HG03520 (cell line): ENCODE data around the gene TCF7L1.
A peak's percentile ranks its signal among the peaks of the same experiment; 100 is the strongest.
"Not testable (repeated sequence)": the region's sequence is repeated elsewhere in the genome, so short reads cannot be mapped to it uniquely, and the experiment has no call there.

ENCODE experiments used
- ATAC-seq: cut with Tn5 transposase; IDR thresholded peaks from one replicate; pipeline ENCODE4 v1.9.1; 2021; ENCODE audit warnings: mild to moderate bottlenecking, moderate library complexity; ENCODE audit not compliant: unreplicated experiment

The TCF7L1 gene

DNA sequence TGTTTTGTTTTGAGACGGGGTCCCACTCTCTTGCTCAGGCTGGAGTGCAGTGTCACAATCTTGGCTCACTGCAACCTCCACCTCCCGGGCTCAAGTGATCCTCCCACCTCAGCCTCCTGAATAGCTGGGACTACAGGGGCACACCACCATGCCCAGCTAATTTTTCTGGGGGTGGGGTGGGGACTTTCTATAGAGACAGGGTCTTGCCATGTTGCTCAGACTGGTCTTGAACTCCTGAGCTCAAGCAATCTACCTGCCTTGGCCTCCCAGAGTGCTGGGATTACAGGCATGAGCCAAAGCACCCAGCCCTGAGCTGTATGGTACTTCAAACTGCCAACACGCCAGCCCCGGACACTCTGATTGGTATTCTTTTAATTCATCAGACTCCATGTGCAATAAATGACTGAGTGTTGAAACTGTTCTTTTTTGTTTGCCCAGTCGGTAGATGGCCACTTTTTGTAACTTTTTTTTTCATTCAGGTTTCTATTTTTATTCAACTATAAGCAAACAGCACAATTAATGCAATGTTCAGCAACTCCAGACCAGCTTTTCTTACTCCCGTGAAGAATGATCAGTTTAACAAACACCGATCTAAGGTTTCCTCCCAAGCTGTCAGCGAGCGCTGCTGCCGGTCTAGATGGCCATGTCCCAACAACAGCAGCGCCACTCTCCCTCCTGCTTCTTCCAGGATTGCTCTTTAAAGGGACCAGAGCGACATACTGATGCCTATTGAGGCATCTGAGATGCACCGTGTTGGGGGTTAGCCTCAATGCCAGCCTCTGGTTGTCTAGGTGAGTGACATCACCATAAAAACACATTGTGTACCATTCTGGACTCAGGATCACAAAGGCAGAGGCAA lies 207.1 kb downstream of the TCF7L1 start:
- ATAC-seq = no peak

DNA sequence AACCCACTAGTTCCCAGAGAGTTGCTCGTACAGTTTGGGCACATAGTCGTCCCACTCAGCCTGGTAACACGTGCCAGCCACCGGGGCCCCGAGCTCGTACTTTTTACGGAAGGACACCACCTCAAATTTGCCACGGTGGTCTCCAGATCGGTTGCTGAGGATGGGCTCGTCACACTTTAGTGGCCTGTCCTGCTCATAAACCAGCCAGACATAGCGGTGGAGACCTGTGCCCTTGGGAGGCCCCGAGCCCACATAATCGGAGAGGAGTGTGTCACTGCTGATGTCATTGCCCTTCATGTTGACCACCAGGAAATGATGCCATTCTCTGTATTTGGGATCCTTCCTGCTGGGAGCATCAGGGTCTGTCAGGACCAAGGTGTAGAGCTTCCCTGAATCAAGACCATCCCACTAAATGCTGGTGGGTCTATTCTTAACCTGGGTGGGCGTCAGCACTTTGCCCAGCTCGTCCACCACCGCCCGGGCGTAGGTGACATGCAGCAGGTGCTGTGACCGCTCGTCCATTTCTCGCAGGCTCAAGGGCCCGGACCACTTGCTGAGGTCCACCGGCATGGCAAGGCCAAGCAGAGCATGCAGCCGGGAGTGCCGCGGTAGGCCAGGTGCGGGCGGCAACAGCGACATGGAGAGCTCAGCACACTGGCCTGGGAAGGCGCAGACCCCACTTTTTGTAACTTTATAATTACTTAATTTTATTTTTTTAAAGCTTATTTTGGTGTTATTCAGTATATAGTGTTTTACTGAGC lies 208.3 kb downstream of the TCF7L1 start:
- no peak for ATAC-seq

GRCh38 chr2:85342156-85342555 lies 209.0 kb downstream of the TCF7L1 start:
- ATAC-seq = no peak

- ATAC-seq = not testable (repeated sequence)
Measured at GRCh38 chr2:85343207-85343895, 210.2 kb downstream of the TCF7L1 start.

DNA sequence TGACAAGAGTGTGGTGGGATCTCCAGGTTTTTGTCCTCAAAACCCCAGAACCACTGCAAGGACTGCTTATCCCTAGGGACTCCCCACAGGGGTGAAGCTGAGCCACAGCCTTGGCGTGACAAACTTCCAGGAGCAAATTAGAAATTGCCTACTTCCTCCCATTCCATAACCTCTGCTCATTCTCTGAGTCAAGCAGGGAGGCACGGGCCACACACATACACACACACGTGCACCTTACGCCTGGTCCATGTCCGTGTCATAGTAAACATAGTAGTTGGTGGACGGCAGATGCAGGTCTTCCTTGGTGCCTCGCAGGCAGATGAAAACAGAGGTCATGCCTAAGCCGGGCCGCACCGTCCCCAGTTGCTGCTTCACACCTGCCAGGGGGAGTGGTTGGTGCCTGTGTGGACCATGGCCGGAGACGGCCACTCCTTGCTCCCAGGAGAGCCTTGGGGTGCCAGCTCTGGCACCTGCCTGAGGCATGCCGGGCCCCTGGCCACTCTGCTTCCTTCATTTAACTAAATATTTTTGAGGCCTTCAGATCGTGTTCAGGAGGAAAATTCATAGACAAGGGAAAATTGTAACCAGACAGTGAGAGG lies 211.3 kb downstream of the TCF7L1 start:
- ATAC-seq = no peak

DNA sequence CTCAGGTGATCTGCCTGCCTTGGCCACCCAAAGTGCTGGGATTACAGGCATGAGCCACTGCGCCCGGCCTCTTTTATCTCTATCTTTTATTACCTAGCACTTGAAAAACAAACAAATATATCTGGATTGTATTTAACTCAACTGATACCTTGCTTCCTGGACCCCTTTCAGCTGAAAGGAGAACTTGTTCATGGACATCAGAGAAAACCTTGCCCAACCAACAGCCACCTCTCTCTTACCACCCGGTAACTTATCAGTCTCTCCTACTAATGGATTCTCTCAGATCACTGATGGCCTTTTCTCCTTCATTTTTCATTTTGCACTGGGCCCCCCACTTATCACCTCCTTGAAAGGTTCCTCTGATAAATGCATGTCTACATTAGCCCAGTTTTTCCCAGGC lies 214.4 kb downstream of the TCF7L1 start:
- no peak for ATAC-seq

GRCh38 chr2:85353876-85354285 lies 220.7 kb downstream of the TCF7L1 start:
- no peak for ATAC-seq

GRCh38 chr2:85354286-85355072 lies 221.3 kb downstream of the TCF7L1 start, which contains the start of the genes ELMOD3 and RETSAT:
ELMOD3 (plus strand) TSS chr2:85354769; CDS start chr2:85357199, 2,430 bp downstream.
RETSAT (minus strand) TSS chr2:85354528; CDS start chr2:85354507, 21 bp downstream.
- ATAC-seq = peak; percentile 99

GRCh38 chr2:85355073-85355410 lies 221.8 kb downstream of the TCF7L1 start:
- ATAC-seq = no peak

DNA sequence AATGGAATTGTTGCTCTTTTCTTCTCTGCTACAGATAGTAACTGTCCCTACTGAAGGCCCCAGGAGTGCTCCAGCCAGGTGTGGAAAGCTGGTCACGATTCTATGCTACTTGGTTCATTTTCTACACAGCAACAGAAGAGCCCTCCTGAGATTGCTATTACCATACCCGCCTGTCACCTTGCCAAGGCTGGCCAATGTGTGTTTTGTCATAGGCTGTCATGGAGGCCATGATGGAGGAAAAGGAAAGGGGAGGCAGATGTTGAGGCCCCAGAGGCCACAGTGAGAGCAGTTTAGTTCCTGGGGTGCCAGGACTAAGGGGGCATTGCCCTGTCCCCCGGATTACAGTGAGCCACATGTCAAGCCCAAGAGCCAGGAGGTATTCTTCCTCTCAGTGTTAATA lies 222.3 kb downstream of the TCF7L1 start:
- ATAC-seq = no peak

GRCh38 chr2:85356186-85356585 lies 223.0 kb downstream of the TCF7L1 start:
- ATAC-seq = no peak

- no peak for ATAC-seq
Measured at GRCh38 chr2:85357736-85358135, 224.5 kb downstream of the TCF7L1 start.
